ENCODE measurements around the gene USP6.
"Not testable (repeated sequence)": the region's sequence is repeated elsewhere in the genome, so short reads cannot be mapped to it uniquely, and the experiment has no call there.

DNA sequence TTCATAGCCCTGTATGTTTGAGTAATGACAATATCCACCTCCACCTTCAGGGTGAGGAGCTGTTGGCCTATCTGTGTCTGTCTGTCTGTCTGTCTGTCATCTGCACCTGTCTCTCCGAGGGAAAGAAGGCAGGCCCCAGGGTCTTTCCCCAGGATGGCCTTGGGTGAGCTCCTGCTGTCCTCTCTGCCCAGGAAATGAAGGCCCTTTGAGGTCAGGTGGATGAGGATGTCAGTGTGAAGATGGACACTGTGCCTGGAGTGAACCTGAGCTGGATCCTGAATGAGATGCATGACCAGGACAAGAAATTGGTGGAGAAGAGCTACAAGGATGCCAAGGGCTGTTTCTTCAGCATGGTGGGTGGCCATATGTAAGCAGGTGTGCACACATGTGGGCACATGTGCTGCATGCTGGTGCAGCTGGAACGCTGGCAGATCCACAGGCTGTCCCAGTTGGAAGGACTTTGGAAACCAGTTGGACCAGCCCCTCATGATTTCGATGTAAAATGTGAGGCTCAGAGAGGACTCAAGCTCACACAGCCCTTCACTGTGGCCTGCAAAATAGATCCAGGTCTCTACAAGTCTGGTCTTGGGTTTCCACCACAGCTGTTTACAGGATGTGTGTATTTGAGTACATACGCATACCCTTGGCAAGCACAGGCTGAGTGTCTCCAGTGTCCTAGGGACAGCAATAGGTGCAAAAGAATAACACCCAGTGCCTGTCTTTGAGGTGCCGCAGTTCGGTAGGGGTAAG, 4.8 kb downstream of the USP6 start:
- TF ChIP-seq, protein P1, sequence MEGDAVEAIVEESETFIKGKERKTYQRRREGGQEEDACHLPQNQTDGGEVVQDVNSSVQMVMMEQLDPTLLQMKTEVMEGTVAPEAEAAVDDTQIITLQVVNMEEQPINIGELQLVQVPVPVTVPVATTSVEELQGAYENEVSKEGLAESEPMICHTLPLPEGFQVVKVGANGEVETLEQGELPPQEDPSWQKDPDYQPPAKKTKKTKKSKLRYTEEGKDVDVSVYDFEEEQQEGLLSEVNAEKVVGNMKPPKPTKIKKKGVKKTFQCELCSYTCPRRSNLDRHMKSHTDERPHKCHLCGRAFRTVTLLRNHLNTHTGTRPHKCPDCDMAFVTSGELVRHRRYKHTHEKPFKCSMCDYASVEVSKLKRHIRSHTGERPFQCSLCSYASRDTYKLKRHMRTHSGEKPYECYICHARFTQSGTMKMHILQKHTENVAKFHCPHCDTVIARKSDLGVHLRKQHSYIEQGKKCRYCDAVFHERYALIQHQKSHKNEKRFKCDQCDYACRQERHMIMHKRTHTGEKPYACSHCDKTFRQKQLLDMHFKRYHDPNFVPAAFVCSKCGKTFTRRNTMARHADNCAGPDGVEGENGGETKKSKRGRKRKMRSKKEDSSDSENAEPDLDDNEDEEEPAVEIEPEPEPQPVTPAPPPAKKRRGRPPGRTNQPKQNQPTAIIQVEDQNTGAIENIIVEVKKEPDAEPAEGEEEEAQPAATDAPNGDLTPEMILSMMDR (IDR thresholded peaks at IDR 0.05) = not testable (repeated sequence)
- TF ChIP-seq POLR2A (IDR thresholded peaks at IDR 0.05) = not testable (repeated sequence)

All from body of pancreas (tissue), 4 donors.